Lower lobe of right lung (tissue), 2 donors: ENCODE data around the gene TREML2. TPM values are rescaled to one million over a fixed set of nuclear protein-coding genes. Genes with fewer than 3 reads are reported as not detected.
"Not testable (repeated sequence)": the region's sequence is repeated elsewhere in the genome, so short reads cannot be mapped to it uniquely, and the experiment has no call there.

Source experiments
- ATAC-seq, 2 donors: fragments of 200-7000 bp; cut with Tn5 transposase; one replicate each; pipeline ENCODE4 v1.9.1; 2020 to 2022; ENCODE audit warnings: mild to moderate bottlenecking in 2 of 2, moderate library complexity in 2 of 2
- DNase-seq: peaks from one replicate; pipeline ENCODE4 v3.0.0-alpha.2; 2020
- H3K27ac ChIP-seq: fragments of 200-600 bp; one replicate; pipeline ENCODE4 v1.8.0; 2022
- H3K27me3 ChIP-seq: fragments of 200-600 bp; one replicate; pipeline ENCODE4 v1.8.0; 2022; ENCODE audit warnings: low read depth
- H3K36me3 ChIP-seq: fragments of 200-600 bp; one replicate; pipeline ENCODE4 v1.8.0; 2022; ENCODE audit warnings: mild to moderate bottlenecking
- H3K4me1 ChIP-seq: fragments of 200-600 bp; one replicate; pipeline ENCODE4 v1.8.0; 2022
- H3K4me3 ChIP-seq: fragments of 200-600 bp; one replicate; pipeline ENCODE4 v1.8.0; 2022; ENCODE audit warnings: mild to moderate bottlenecking
- H3K9me3 ChIP-seq: fragments of 200-600 bp; one replicate; pipeline ENCODE4 v1.8.0; 2022
- intact Hi-C: fragments of 100-400 bp; cut with DNase I; formaldehyde crosslinking; loops from one replicate; pipeline ENCODE4 v1.11.0; 2022
- long read RNA-seq: library from polyadenylated mRNA; unstranded; transcript quantifications from one replicate; pipeline ENCODE4 v2.0.0, GENCODE V29; 2021
- total RNA-seq: library from RNA; stranded (reverse); fragmentation: NEBNext Ultra II Directional; extraction: Animal tissue kit (Norgen Biotek cat#: 25700); gene quantifications from one replicate; pipeline ENCODE4 v1.2.1, GENCODE V29; 2021
- TF ChIP-seq, protein P1 (sequence below): fragments of 200-600 bp; IDR thresholded peaks from one replicate; pipeline ENCODE4 v1.8.0; 2022; ENCODE audit warnings: antibody characterized with exemption, mild to moderate bottlenecking
- donor health status: DM: no; HTN: yes; CAD: no; lungs with severe emphysema.

Gene TREML2, protein sequence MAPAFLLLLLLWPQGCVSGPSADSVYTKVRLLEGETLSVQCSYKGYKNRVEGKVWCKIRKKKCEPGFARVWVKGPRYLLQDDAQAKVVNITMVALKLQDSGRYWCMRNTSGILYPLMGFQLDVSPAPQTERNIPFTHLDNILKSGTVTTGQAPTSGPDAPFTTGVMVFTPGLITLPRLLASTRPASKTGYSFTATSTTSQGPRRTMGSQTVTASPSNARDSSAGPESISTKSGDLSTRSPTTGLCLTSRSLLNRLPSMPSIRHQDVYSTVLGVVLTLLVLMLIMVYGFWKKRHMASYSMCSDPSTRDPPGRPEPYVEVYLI
- 1.4 TPM for total RNA-seq
- long read RNA-seq, result 0 reads

DNA sequence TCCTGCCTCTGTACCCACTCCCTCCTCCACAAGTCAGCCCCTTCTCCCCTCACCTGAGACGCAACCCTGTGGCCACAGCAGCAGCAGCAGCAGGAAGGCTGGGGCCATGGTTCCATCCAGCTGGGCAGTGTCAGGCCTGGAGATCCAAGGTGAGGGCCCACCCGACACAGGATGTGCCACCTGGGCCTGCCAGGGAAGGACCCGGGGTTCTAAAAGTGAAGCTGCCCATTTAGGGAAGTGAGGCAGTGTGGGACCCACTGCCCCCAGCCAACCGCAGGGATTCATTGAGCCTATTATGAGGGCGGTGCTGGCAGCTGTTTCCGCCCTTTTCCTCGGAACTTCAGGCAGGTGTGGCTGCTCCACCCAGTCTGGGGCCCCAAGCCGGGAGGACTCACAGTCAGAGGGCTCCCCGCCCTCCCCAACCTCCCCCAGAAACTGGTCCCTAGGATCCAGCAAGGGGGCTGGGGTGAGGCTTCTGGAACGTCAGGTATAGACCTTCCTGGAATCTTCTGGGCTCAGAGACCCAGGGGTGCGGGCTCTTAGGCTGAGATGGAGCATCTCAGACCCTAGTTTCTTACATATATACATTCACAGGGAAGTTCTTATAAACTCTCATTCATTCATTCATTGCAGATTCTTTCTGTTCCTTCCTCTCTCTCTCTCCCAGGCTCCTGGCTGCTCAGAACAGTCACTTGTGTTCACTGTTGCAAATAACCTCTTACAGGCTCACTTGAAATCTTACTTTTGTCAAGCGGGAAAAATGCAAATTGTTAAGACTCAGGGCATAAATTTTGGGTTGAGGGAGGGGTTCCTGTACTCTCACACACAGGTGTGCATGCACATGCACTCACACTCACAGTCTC, at the start of gene TREML2:
TSS of gene TREML2 (minus strand) at position 249 of the 863 bp plus-strand sequence. CDS start at position 108, 141 bp downstream.
- Histone ChIP-seq H3K27ac (peak within 1 kb of the TSS; percentile 80), H3K36me3 (no peaks in the 10 kb centered on the region), H3K4me1 (peaks cover 15% of the 10 kb centered on the region), H3K9me3 (no peaks in the 10 kb centered on the region), H3K27me3 (no peaks in the 10 kb centered on the region), H3K4me3 (no peak within 1 kb of the TSS)
- TF ChIP-seq, protein P1, sequence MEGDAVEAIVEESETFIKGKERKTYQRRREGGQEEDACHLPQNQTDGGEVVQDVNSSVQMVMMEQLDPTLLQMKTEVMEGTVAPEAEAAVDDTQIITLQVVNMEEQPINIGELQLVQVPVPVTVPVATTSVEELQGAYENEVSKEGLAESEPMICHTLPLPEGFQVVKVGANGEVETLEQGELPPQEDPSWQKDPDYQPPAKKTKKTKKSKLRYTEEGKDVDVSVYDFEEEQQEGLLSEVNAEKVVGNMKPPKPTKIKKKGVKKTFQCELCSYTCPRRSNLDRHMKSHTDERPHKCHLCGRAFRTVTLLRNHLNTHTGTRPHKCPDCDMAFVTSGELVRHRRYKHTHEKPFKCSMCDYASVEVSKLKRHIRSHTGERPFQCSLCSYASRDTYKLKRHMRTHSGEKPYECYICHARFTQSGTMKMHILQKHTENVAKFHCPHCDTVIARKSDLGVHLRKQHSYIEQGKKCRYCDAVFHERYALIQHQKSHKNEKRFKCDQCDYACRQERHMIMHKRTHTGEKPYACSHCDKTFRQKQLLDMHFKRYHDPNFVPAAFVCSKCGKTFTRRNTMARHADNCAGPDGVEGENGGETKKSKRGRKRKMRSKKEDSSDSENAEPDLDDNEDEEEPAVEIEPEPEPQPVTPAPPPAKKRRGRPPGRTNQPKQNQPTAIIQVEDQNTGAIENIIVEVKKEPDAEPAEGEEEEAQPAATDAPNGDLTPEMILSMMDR, result no peak
- intact Hi-C loops, result no loop called here
- ATAC-seq (peak; percentile 45 to 55), DNase-seq (peak; percentile 55)

DNA sequence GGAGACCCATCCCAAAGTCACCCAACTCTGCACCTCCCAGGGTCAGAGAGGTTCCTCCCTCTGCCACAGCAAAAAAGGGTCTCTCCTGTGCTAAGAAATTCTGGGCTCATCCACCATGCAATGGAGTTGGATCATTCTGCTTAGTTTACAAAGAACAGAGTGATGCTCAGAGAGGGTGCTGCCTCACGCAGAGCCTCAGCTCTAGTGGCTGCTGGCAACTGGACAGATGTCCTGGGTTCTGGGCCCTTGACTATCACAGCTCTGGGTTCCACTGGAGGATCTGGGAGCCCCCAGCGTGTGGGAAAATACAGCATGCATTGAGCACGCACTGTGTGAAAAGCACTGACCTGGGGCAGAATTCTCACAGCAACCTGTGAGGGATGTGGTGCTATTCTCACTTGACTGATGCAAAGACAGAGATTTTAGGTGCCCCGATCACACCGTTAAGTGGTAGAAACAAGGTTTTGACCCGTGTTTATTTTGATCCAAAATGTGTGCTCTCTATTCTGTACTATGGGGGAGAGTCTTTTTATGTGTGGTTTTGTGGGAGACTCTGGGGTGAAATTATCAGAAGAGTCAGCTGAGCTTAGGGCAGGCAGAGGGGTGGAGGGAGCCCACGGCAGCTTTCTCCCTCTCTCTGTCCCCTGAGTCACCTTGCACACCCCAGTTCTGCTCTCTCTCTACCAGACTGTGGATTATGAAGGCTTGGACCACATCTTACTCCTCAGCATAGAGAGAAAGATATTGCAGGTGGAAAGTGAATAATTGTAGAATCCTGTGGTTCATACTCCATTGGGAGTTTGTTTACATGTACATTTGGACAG, 47.1 kb upstream of the TREML2 start:
- DNase-seq, result no peak
- Histone ChIP-seq H3K4me1 (no peaks in the 10 kb centered on the region), H3K4me3 (no peak overlapping the region), H3K9me3 (no peaks in the 10 kb centered on the region), H3K27ac (no peak overlapping the region), H3K36me3 (no peaks in the 10 kb centered on the region), H3K27me3 (no peaks in the 10 kb centered on the region)
- TF ChIP-seq, protein P1, result no peak
- intact Hi-C loops, result no loop called here
- no peak for ATAC-seq

DNA sequence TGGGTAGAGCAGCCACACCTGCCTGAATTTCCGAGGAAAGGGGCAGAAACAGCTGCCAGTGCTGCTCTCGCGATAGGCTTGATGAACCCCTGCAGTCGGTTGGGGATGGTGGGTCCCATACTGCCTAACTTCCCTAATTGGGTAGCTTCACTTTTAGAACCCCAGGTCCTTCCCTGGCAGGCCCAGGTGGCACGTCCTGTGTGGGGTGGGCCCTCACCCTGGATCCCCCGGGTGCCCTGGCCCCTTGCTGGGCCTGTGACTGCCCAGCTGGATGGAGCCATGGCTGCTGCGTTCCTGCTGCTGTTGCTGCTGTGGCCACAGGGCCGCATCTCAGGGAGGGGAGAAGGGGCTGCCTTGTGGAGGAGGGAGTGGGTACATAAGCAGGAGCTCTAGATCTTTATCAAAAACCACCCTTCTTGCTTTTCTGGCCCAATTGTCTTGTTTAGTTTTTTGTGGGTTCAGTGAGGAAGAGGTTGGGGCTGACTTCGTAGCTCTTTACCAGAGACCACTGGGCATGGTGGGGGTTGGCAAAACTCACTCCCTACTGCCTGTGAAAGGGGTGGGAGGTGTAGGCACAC, 46.4 kb upstream of the TREML2 start:
- no peaks in the 10 kb centered on the region for H3K9me3 ChIP-seq
- DNase-seq (no peak), ATAC-seq (peak in 1 of 2 donors; percentile 34)
- no peaks in the 10 kb centered on the region for H3K4me1 ChIP-seq
- no peak overlapping the region for H3K4me3 ChIP-seq
- no peaks in the 10 kb centered on the region for H3K27me3 ChIP-seq
- intact Hi-C loops, result no loop called here
- TF ChIP-seq, protein P1, result no peak
- no peak overlapping the region for H3K27ac ChIP-seq
- no peaks in the 10 kb centered on the region for H3K36me3 ChIP-seq

DNA sequence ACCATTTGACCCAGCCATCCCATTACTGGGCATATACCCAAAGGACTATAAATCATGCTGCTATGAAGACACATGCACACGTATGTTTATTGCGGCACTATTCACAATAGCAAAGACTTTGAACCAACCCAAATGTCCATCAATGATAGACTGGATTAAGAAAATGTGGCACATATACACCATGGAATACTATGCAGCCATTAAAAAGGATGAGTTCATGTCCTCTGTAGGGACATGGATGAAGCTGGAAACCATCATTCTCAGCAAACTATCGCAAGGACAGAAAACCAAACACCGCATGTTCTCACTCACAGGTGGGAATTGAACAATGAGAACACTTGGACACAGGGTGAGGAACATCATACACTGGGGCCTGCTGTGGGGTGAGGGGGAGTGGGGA, 45.6 kb upstream of the TREML2 start:
- H3K4me1 ChIP-seq, H3K4me3 ChIP-seq, H3K9me3 ChIP-seq, intact Hi-C loops, DNase-seq, H3K27me3 ChIP-seq, H3K27ac ChIP-seq, ATAC-seq, H3K36me3 ChIP-seq: not testable (repeated sequence)

DNA sequence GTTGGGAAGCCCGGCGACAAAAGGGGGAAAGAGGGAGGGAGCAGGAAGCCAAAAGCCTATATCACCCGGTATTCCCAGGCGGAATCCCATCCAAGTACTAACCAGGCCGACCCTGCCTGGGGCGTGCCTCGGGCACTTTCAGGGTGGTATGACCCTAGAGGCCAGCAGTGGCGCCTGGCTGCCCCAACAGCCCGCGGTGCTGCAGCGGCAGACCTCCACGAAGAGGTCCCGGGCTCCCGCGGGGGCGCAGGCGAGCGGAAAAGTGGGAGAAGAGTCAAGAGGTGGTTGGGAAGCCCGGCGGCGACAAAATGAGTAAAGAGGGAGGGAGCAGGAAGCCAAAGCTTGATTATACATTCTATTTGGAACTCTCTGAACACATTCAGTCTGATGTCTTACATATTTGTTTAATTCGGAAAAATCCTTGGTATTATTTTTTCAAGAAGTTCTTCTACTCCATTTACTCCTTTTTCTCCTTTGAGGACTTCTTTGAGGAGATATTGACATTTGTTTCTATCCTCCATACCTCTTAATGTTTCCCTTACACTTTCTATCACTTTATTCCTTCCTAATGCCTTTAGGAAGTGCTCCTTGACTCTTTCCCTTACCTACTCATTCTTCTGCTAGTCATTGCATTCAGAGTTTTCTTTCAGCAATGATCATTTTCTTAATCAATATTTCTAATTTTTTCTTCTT, 38.7 kb upstream of the TREML2 start:
- Histone ChIP-seq H3K9me3 (no peaks in the 10 kb centered on the region), H3K27ac (no peak overlapping the region), H3K4me3 (no peak overlapping the region), H3K27me3 (peaks cover 19% of the 10 kb centered on the region), H3K4me1 (no peaks in the 10 kb centered on the region), H3K36me3 (no peaks in the 10 kb centered on the region)
- ATAC-seq, result no peak
- intact Hi-C loops, result no loop called here
- DNase-seq, result no peak
- TF ChIP-seq, protein P1, result no peak
